Myometrial cell (primary cell): ENCODE data around the gene P2RY12. TPM values are rescaled to one million over a fixed set of nuclear protein-coding genes. Genes with fewer than 3 reads are reported as not detected.

Experiments
- total RNA-seq: library from RNA; depleted of rRNA; stranded (reverse); fragments of >200 nt; gene quantifications from 2 replicates; pipeline ENCODE4 v1.2.3, GENCODE V29; 2015

The P2RY12 gene
- not detected in 2 replicates for total RNA-seq

DNA sequence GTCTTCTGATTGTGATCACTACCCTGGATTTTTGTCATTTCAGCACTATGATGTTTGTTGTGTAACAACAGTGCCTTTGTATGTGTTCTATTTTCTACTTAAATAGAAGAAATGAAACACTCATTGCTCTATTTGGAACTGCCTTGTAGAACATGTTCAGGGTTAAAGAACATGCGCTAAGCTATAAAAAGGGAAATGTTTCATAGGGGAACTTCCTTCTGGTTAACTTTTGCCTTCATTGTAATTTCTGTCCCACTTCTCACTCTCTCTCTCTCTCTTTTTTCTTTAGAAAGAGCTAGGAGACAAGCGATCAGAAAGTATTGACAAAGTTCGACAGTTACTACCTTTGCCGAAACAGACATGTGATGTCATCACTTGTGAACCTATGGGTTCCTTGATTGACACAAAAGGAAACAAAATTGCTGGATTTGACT, at the start of gene P2RY12:
P2RY12 (minus strand) TSS at position 13 of the 434 bp plus-strand sequence. CDS start 45,908 bp downstream, outside the sequence.

GRCh38 chr3:151329363-151329762, 55.2 kb downstream of the P2RY12 start, which contains the start of gene P2RY13:
TSS of gene P2RY13 (minus strand) at chr3:151329549. CDS start at chr3:151329528, 21 bp downstream.

GRCh38 chr3:151316267-151316991, 68.1 kb downstream of the P2RY12 start, which contains the start of gene GPR87:
TSS of gene GPR87 (minus strand) at chr3:151316820. CDS start at chr3:151300100, 16,720 bp downstream.

Other genes with a start within 250 kb of the P2RY12 start
- not detected in 2 replicates for gene GPR171, start 181.5 kb downstream of the P2RY12 start, total RNA-seq
- not detected in 2 replicates for gene P2RY14, start 106.2 kb downstream of the P2RY12 start, total RNA-seq
- gene GPR87, start 67.9 kb downstream of the P2RY12 start, total RNA-seq = 1.9 and 3.2 TPM in 2 replicates
- not detected in 2 replicates for gene P2RY13, start 55.2 kb downstream of the P2RY12 start, total RNA-seq
- 0.29 and 0.71 TPM in 2 replicates for gene IGSF10, start 76.3 kb upstream of the P2RY12 start, total RNA-seq